Spleen (tissue), 11 donors: ENCODE results near the gene STK35. TPM values are rescaled to one million over a fixed set of nuclear protein-coding genes. Genes with fewer than 3 reads are reported as not detected.
"Not testable (repeated sequence)": the region's sequence is repeated elsewhere in the genome, so short reads cannot be mapped to it uniquely, and the experiment has no call there.

Experiments used
- DNase-seq: peaks from one replicate; pipeline ENCODE4 v3.0.0-alpha.2; 2020
- H3K27ac ChIP-seq, 8 donors: fragments of 200-600 bp; sonication (generic) in 7 of 8; 1 replicate in 4 of 8; 2 replicates in 4 of 8; pipeline versions ENCODE4 v1.5.0 to v1.8.0; 2016 to 2021; ENCODE audit warnings: inconsistent platforms in 4 of 8, mild to moderate bottlenecking in 4 of 8, moderate library complexity in 1 of 8
- H3K27me3 ChIP-seq, 7 donors: fragments of 200-600 bp; sonication (generic) in 6 of 7; replicated peaks in 1 of 7; 1 replicate in 4 of 7; 2 replicates in 3 of 7; pipeline versions ENCODE4 v1.5.0 to v1.8.0; 2016 to 2021; ENCODE audit warnings: inconsistent platforms in 3 of 7, mild to moderate bottlenecking in 1 of 7
- H3K36me3 ChIP-seq, 6 donors: fragments of 200-600 bp; sonication (generic) in 5 of 6; 1 replicate in 4 of 6; 2 replicates in 2 of 6; pipeline versions ENCODE4 v1.5.0 to v1.8.0; 2016 to 2021; ENCODE audit warnings: inconsistent platforms in 2 of 6
- H3K4me1 ChIP-seq, 6 donors: fragments of 200-600 bp; sonication (generic) in 5 of 6; 1 replicate in 3 of 6; 2 replicates in 3 of 6; pipeline versions ENCODE4 v1.5.0 to v1.8.0; 2016 to 2021; ENCODE audit warnings: inconsistent platforms in 3 of 6
- H3K4me3 ChIP-seq, 8 donors: fragments of 200-600 bp; sonication (generic) in 7 of 8; 1 replicate in 4 of 8; 2 replicates in 4 of 8; pipeline versions ENCODE4 v1.5.0 to v1.8.0; 2016 to 2021; ENCODE audit warnings: inconsistent platforms in 4 of 8, mild to moderate bottlenecking in 4 of 8, moderate library complexity in 2 of 8
- H3K9me3 ChIP-seq, 8 donors: fragments of 200-600 bp; sonication (generic) in 7 of 8; 1 replicate in 4 of 8; 2 replicates in 4 of 8; pipeline versions ENCODE4 v1.5.0 to v1.8.0; 2016 to 2021; ENCODE audit warnings: inconsistent platforms in 4 of 8
- CTCF ChIP-seq, 11 experiments: fragments of 200-600 bp in 7 of 11; fragments of 450-650 bp in 4 of 11; sonication (generic) in 4 of 11; IDR thresholded peaks in 8 of 11; conservative IDR thresholded peaks in 3 of 11; 1 replicate in 7 of 11; 2 replicates in 4 of 11; pipeline versions ENCODE4 v1.4.0 to v1.8.0; 2016 to 2021; ENCODE audit warnings: antibody characterized with exemption in 11 of 11, inconsistent platforms in 4 of 11, mild to moderate bottlenecking in 1 of 11
- POLR2A ChIP-seq, 3 donors: fragments of 450-650 bp; IDR thresholded peaks; one replicate each; pipeline ENCODE4 v1.5.1; 2017; ENCODE audit warnings: antibody characterized with exemption in 3 of 3, mild to moderate bottlenecking in 1 of 3
- POLR2AphosphoS5 ChIP-seq, 3 donors: sonication (generic); formaldehyde crosslinking; IDR thresholded peaks; one replicate each; pipeline ENCODE4 v1.5.1; 2017; ENCODE audit warnings: antibody characterized with exemption in 3 of 3
- WGBS, 5 donors: extraction: QIAGEN DNeasy Blood & Tissue Kit in 3 of 5; methylation state at CpG; one replicate each; pipeline versions ENCODE4 v1.1.5 to v1.1.7; 2013 to 2018; 5-methylcytosine and 5-hydroxymethylcytosine counted together
- intact Hi-C: fragments of 100-400 bp; cut with DNase I; formaldehyde crosslinking; loops from one replicate; pipeline ENCODE4 v1.15.0; 2023; ENCODE audit warnings: low total_unique reads
- polyA plus RNA-seq, 3 donors: library from polyadenylated mRNA; stranded (reverse); fragments of 200-250 nt; gene quantifications; one replicate each; pipeline ENCODE4 v1.2.1, GENCODE V29; 2013
- total RNA-seq, 7 donors: library from RNA; depleted of rRNA in 3 of 7; stranded (reverse); fragments of >200 nt in 3 of 7; fragmentation: NEBNext Ultra II Directional in 4 of 7; extraction: Animal tissue kit (Norgen Biotek cat#: 25700) in 4 of 7; gene quantifications; one replicate each; pipeline versions ENCODE4 v1.1.0 to v1.2.1, GENCODE V29; 2016 to 2021
- donor health status: healthy with polysubstance abuse.
- donor health status: DM: no; HTN: no; CAD: no; lungs with moderate emphysema.
- donor health status: DM: no; HTN: no; CAD: no.
- donor health status: Bipolar disorder and iron deficiency.
- donor health status: healthy.
- donor health status: DM: no; HTN: no; CAD: no.
- donor health status: DM: yes; HTN: yes; CAD: no.

STK35 gene
- total and polyA plus RNA-seq, 10 donors = 1.8 to 25.4 (median 15.0) TPM

GRCh38 chr20:2170404-2170803 is 68.8 kb downstream of the STK35 start:
- Histone ChIP-seq H3K36me3 (no peaks in the 10 kb centered on the region), H3K27me3 (peaks cover 0 to 19% (median 0%) of the 10 kb centered on the region in 7 donors), H3K9me3 (no peaks in the 10 kb centered on the region), H3K4me1 (peaks cover 0 to 10% (median 7%) of the 10 kb centered on the region in 6 donors), H3K27ac (no peak overlapping the region), H3K4me3 (no peak overlapping the region)
- WGBS, 5 donors = 63 to 97% (median 92%) methylated on average over 3 of the region's 3 CpGs
- intact Hi-C loops = loop anchor here (5.0 to 10.0 kb wide), 2 partner anchors 203 to 406 kb away; no protein-coding TSS in a partner anchor
- TF ChIP-seq CTCF (IDR thresholded peaks at IDR 0.05 in 8 of 11, conservative IDR thresholded peaks at IDR 0.05 in 3 of 11) (no peak), POLR2AphosphoS5 (IDR thresholded peaks at IDR 0.05) (no peak), POLR2A (IDR thresholded peaks at IDR 0.05) (no peak)
- no peak for DNase-seq

GRCh38 chr20:2171266-2171790 is 69.7 kb downstream of the STK35 start:
- no peak overlapping the region for H3K4me3 ChIP-seq
- H3K27ac ChIP-seq = no peak overlapping the region
- H3K36me3 ChIP-seq = no peaks in the 10 kb centered on the region
- peaks cover 0 to 10% (median 7%) of the 10 kb centered on the region in 6 donors for H3K4me1 ChIP-seq
- no peak for TF ChIP-seq POLR2AphosphoS5 (IDR thresholded peaks at IDR 0.05)
- no peaks in the 10 kb centered on the region for H3K9me3 ChIP-seq
- H3K27me3 ChIP-seq = peaks cover 0 to 19% (median 0%) of the 10 kb centered on the region in 7 donors
- intact Hi-C loops = loop anchor here (5.0 to 10.0 kb wide), 2 partner anchors 204 to 407 kb away; no protein-coding TSS in a partner anchor
- 72 to 81% (median 77%) methylated on average over 10 of the region's 10 CpGs for WGBS, 5 donors
- no peak for DNase-seq

- H3K4me1 ChIP-seq, H3K36me3 ChIP-seq, H3K27ac ChIP-seq, H3K9me3 ChIP-seq, H3K4me3 ChIP-seq, DNase-seq: not testable (repeated sequence)
- peaks cover 0 to 19% (median 0%) of the 10 kb centered on the region in 7 donors for H3K27me3 ChIP-seq
- 80 to 91% (median 89%) methylated on average over 6 of the region's 6 CpGs for WGBS, 5 donors
- intact Hi-C loops = loop anchor here (5.0 to 10.0 kb wide), 2 partner anchors 205 to 407 kb away; no protein-coding TSS in a partner anchor
Observed at GRCh38 chr20:2171840-2172239, 70.2 kb downstream of the STK35 start.

- TF ChIP-seq CTCF (IDR thresholded peaks at IDR 0.05 in 8 of 11, conservative IDR thresholded peaks at IDR 0.05 in 3 of 11) (peak; percentile 74 to 94 (median 86)), POLR2A (IDR thresholded peaks at IDR 0.05) (no peak)
- intact Hi-C loops = loop anchor here (5.0 to 10.0 kb wide), 2 partner anchors 205 to 408 kb away; no protein-coding TSS in a partner anchor
- Histone ChIP-seq H3K4me1 (peaks cover 0 to 10% (median 7%) of the 10 kb centered on the region in 6 donors), H3K4me3 (no peak overlapping the region), H3K36me3 (no peaks in the 10 kb centered on the region), H3K27me3 (peaks cover 0 to 19% (median 0%) of the 10 kb centered on the region in 7 donors), H3K27ac (no peak overlapping the region), H3K9me3 (no peaks in the 10 kb centered on the region)
- WGBS, 5 donors = 21 to 25% (median 24%) methylated on average over 17 of the region's 17 CpGs
- peak; percentile 91 for DNase-seq
Observed at GRCh38 chr20:2172305-2173175, 70.9 kb downstream of the STK35 start.

GRCh38 chr20:2173186-2173585 is 71.6 kb downstream of the STK35 start:
- Histone ChIP-seq H3K27me3 (peaks cover 0 to 19% (median 0%) of the 10 kb centered on the region in 7 donors), H3K4me1 (peaks cover 0 to 11% (median 8%) of the 10 kb centered on the region in 6 donors), H3K36me3 (no peaks in the 10 kb centered on the region), H3K4me3 (no peak overlapping the region), H3K9me3 (no peaks in the 10 kb centered on the region), H3K27ac (no peak overlapping the region)
- intact Hi-C loops = loop anchor here (5.0 to 10.0 kb wide), 2 partner anchors 206 to 408 kb away; no protein-coding TSS in a partner anchor
- no peak for TF ChIP-seq POLR2AphosphoS5 (IDR thresholded peaks at IDR 0.05)
- DNase-seq = no peak
- WGBS, 5 donors = 64 to 79% (median 70%) methylated on average over 6 of the region's 6 CpGs
